ENCODE data around the gene PTPRK.

GRCh38 chr6:127966616-127967015 lies 553.8 kb downstream of the PTPRK start:
- TF ChIP-seq, protein P1, sequence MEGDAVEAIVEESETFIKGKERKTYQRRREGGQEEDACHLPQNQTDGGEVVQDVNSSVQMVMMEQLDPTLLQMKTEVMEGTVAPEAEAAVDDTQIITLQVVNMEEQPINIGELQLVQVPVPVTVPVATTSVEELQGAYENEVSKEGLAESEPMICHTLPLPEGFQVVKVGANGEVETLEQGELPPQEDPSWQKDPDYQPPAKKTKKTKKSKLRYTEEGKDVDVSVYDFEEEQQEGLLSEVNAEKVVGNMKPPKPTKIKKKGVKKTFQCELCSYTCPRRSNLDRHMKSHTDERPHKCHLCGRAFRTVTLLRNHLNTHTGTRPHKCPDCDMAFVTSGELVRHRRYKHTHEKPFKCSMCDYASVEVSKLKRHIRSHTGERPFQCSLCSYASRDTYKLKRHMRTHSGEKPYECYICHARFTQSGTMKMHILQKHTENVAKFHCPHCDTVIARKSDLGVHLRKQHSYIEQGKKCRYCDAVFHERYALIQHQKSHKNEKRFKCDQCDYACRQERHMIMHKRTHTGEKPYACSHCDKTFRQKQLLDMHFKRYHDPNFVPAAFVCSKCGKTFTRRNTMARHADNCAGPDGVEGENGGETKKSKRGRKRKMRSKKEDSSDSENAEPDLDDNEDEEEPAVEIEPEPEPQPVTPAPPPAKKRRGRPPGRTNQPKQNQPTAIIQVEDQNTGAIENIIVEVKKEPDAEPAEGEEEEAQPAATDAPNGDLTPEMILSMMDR (IDR thresholded peaks at IDR 0.05): no peak
- no peak for TF ChIP-seq EZH2 (IDR thresholded peaks at IDR 0.05; ENCODE audit: borderline replicate concordance, insufficient read depth, low read depth, low read length, poor library complexity, severe bottlenecking)
